ENCODE results near the gene PCDH1. TPM values are rescaled to one million over a fixed set of nuclear protein-coding genes. Genes with fewer than 3 reads are reported as not detected.

Gene PCDH1
- total and polyA plus RNA-seq, 2 of the 13 experiments (the other 11 are each of a cell fraction or from before 2014, with no cell fraction given): 0.11 to 0.83 TPM

- no peak for ATAC-seq
- in situ Hi-C loops (cut with HindIII; ENCODE audit: extremely low pct_ligation_motif_present, low pct_unique_long_range_greater_than_20kb): no loop called here
- Histone ChIP-seq H3K9me3 (ENCODE audit: low read length) (no peaks in the 10 kb centered on the region), H3K9ac (ENCODE audit: insufficient read depth, low read depth, low read length) (no peak overlapping the region), H4K20me1 (ENCODE audit: insufficient read depth, low read length) (no peaks in the 10 kb centered on the region), H3K4me2 (ENCODE audit: low read depth, low read length) (no peak overlapping the region), H3K4me1 (ENCODE audit: insufficient read depth, low read length) (no peaks in the 10 kb centered on the region), H3K36me3 (replicated peaks in 1 of 2; ENCODE audit: control insufficient read depth in 1 of 2, insufficient read depth in 2 of 2, low read length in 2 of 2) (no peaks in the 10 kb centered on the region), H3K27ac (ENCODE audit: extremely low read length, insufficient read depth, low read length) (no peak overlapping the region), H3K27me3 (ENCODE audit: control insufficient read depth in 1 of 2, insufficient read depth in 2 of 2, low read length in 2 of 2) (peaks cover 0 to 5% of the 10 kb centered on the region in 2 experiments; a peak in 1 of 5 replicates), H2AFZ (ENCODE audit: low read length) (no peak overlapping the region), H3K4me3 (replicated peaks in 1 of 3; ENCODE audit: insufficient read depth in 1 of 3, low read depth in 2 of 3, low read length in 3 of 3) (no peak overlapping the region), H3K79me2 (ENCODE audit: insufficient read depth, low read length) (no peaks in the 10 kb centered on the region)
- DNase-seq (ENCODE audit: low spot score): no peak
- intact Hi-C loops (cut with micrococcal nuclease; ENCODE audit: unreplicated experiment): no loop called here
- 12% methylated on average over 5 of the region's 5 CpGs for WGBS (ENCODE audit: low lambda C conversion rate)
- CTCF ChIA-PET (ENCODE audit: low intra/inter-chr PET ratio, low total read pairs): no interaction called here
- FAIRE-seq: no peak
- TF ChIP-seq RAD21 (CRISPR knock-in tag; IDR thresholded peaks at IDR 0.05) (no peak), IRF1 (CRISPR knock-in tag; IDR thresholded peaks at IDR 0.05; ENCODE audit: low read depth) (no peak), ZNF33B (CRISPR knock-in tag; IDR thresholded peaks at IDR 0.05) (no peak), CHD4 (IDR thresholded peaks at IDR 0.05; ENCODE audit: borderline replicate concordance, low read length) (no peak), PAXIP1 (CRISPR knock-in tag; conservative IDR thresholded peaks at IDR 0.05) (no peak), ZNF143 (CRISPR knock-in tag; IDR thresholded peaks at IDR 0.05) (no peak)
- POLR2A ChIA-PET: interaction anchor here (1.0 kb wide), 1 partner anchor 22 kb away, joined by 4 read pairs; the partner anchor contains the start of gene DELE1
- BruUV-seq (replicated peaks): no TSS peak
These were observed 24.0 kb upstream of the PCDH1 start for GRCh38 chr5:141902015-141902814.
